ENCODE data around the gene METTL3.

METTL3 gene

DNA sequence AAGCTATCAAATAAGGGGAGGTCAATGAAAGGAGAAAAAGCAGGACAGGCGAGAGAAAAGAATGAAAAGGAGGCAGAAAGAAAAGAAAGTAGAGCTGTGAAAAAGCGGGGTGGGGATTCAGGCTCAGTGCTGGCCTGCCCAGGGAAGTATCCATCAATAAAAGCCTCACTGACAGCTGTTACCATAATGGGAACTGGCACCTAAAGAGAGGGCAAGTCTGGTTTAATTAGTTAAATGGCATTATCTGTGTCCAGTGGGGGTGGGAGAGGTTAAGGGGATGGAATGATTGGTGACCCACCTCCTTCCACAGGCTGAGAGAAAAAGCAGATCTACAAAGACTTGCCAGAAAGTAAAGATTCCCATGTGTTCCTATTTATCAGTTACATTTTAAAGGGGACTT, 7.6 kb upstream of the METTL3 start:
- no peak overlapping the region for H3K23ac ChIP-seq (ENCODE audit: low read length)
- no peak overlapping the region for H2BK15ac ChIP-seq (replicated peaks; ENCODE audit: low read depth)
- H3K4ac ChIP-seq (ENCODE audit: low read depth, low read length), result no peak overlapping the region
- no peaks in the 10 kb centered on the region for H3K27me3 ChIP-seq (ENCODE audit: insufficient read depth, low read length, poor library complexity)
- WGBS (ENCODE audit: extremely low coverage, insufficient coverage, low lambda C conversion rate), result no CpG with 5 or more reads among the region's 2 CpGs
- peaks cover 5% of the 10 kb centered on the region for H3K4me1 ChIP-seq (ENCODE audit: control insufficient read depth, low read depth, low read length)
- no peak overlapping the region for H3K4me3 ChIP-seq (ENCODE audit: low read length)
- no peak overlapping the region for H2BK5ac ChIP-seq (ENCODE audit: low read length)
- no peaks in the 10 kb centered on the region for H3K36me3 ChIP-seq (ENCODE audit: control insufficient read depth, insufficient read depth, low read length)
- H3K79me2 ChIP-seq (ENCODE audit: control insufficient read depth, insufficient read depth, low read length), result peaks cover 16% of the 10 kb centered on the region
- no peak overlapping the region for H3K56ac ChIP-seq (ENCODE audit: low read length)
- H4K8ac ChIP-seq (ENCODE audit: low read depth, low read length), result no peak overlapping the region
- peaks cover 16% of the 10 kb centered on the region for H3K79me1 ChIP-seq (ENCODE audit: low read length)
- no peak overlapping the region for H4K5ac ChIP-seq (ENCODE audit: low read length)
- no peak overlapping the region for H3K18ac ChIP-seq (ENCODE audit: low read length)
- DNase-seq, result no peak
- no peak overlapping the region for H3K9ac ChIP-seq (ENCODE audit: low read length)
- H2BK120ac ChIP-seq (ENCODE audit: low read depth, low read length), result no peak overlapping the region
- no peak overlapping the region for H3K27ac ChIP-seq (ENCODE audit: low read depth, low read length)
- H2AK5ac ChIP-seq (ENCODE audit: low read length), result no peak overlapping the region
- H3K4me2 ChIP-seq (ENCODE audit: low read length), result no peak overlapping the region

DNA sequence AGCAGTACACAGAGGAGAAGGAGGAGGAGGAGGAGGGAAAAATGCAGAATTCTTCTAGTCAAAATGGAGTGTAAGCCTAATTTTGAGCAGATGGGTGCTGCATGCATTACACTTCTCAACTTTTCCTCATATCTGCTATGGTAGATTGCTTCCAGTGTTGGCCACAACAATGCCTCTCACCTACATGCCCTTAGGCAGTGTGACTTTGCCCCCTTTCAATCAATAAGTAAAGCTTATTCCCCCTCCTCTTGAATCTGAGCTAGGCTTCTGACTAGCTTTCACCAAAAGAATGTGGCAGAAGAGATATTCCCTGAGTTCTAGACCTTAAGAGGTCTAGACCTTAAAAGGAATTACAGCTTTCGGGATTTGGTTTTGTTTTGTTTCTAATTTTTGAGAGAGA, 3.2 kb upstream of the METTL3 start:
- no CpG with 5 or more reads among the region's 1 CpG for WGBS (ENCODE audit: extremely low coverage, insufficient coverage, low lambda C conversion rate)
- H2BK15ac ChIP-seq (replicated peaks; ENCODE audit: low read depth), result no peak overlapping the region

DNA sequence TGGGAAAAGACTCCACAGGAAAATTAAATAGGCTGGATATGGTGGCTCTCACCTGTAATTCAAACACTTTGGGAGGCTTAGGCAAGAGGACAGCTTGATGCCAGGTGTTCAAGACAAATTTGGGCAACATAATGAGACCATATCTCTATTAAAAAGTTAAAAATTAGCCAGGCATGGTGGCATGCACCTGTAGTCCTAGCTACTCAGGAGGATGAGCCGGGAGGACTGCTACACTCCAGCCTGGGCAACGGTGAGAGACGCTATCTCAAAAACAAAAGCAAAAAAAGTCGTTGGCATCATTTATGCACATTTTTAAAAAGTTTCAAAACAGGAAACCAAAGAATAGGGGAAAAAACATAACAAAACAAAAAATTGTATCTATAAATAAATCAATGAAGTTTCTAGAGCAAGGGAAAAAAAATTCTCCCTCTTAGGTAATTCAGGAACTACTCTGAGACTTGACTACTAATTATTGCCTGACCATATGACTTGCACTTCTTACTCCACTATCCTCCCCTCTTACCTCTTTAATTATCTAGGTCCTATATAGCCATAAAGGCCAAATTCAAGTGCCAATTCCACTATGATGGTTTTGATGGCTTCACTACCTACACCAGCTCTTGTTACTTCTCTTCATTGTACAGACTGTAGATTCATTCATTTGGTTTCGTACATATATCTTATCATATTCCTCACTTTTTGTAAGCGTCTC, 1.6 kb downstream of the METTL3 start:
- Histone ChIP-seq H3K9ac (ENCODE audit: low read length) (peak overlapping the region; percentile 97), H2BK15ac (replicated peaks; ENCODE audit: low read depth) (no peak overlapping the region), H3K36me3 (ENCODE audit: control insufficient read depth, insufficient read depth, low read length) (no peaks in the 10 kb centered on the region), H4K5ac (ENCODE audit: low read length) (no peak overlapping the region), H3K4me3 (ENCODE audit: low read length) (no peak overlapping the region), H3K4ac (ENCODE audit: low read depth, low read length) (no peak overlapping the region), H3K27me3 (ENCODE audit: insufficient read depth, low read length, poor library complexity) (no peaks in the 10 kb centered on the region), H3K4me1 (ENCODE audit: control insufficient read depth, low read depth, low read length) (peaks cover 3% of the 10 kb centered on the region), H3K4me2 (ENCODE audit: low read length) (peak overlapping the region; percentile 83), H3K23ac (ENCODE audit: low read length) (no peak overlapping the region), H3K27ac (ENCODE audit: low read depth, low read length) (no peak overlapping the region), H2BK120ac (ENCODE audit: low read depth, low read length) (no peak overlapping the region), H3K79me2 (ENCODE audit: control insufficient read depth, insufficient read depth, low read length) (peaks cover 40% of the 10 kb centered on the region), H3K56ac (ENCODE audit: low read length) (peak overlapping the region; percentile 99), H3K18ac (ENCODE audit: low read length) (no peak overlapping the region), H3K79me1 (ENCODE audit: low read length) (peaks cover 7% of the 10 kb centered on the region), H2BK5ac (ENCODE audit: low read length) (no peak overlapping the region), H2AK5ac (ENCODE audit: low read length) (no peak overlapping the region), H4K8ac (ENCODE audit: low read depth, low read length) (no peak overlapping the region)
- no peak for DNase-seq
- no CpG with 5 or more reads among the region's 6 CpGs for WGBS (ENCODE audit: extremely low coverage, insufficient coverage, low lambda C conversion rate)

More for the DNA sequence above, 3.2 kb upstream of the METTL3 start:
- H2AK5ac ChIP-seq (ENCODE audit: low read length), result no peak overlapping the region
- H2BK120ac ChIP-seq (ENCODE audit: low read depth, low read length), result no peak overlapping the region
- H3K23ac ChIP-seq (ENCODE audit: low read length), result no peak overlapping the region
- no peak overlapping the region for H4K5ac ChIP-seq (ENCODE audit: low read length)
- no peak overlapping the region for H3K4me3 ChIP-seq (ENCODE audit: low read length)
- peaks cover 3% of the 10 kb centered on the region for H3K4me1 ChIP-seq (ENCODE audit: control insufficient read depth, low read depth, low read length)
- H3K36me3 ChIP-seq (ENCODE audit: control insufficient read depth, insufficient read depth, low read length), result no peaks in the 10 kb centered on the region
- no peaks in the 10 kb centered on the region for H3K27me3 ChIP-seq (ENCODE audit: insufficient read depth, low read length, poor library complexity)
- no peak overlapping the region for H3K18ac ChIP-seq (ENCODE audit: low read length)
- peaks cover 7% of the 10 kb centered on the region for H3K79me1 ChIP-seq (ENCODE audit: low read length)
- no peak overlapping the region for H4K8ac ChIP-seq (ENCODE audit: low read depth, low read length)
- no peak overlapping the region for H3K27ac ChIP-seq (ENCODE audit: low read depth, low read length)
- peaks cover 17% of the 10 kb centered on the region for H3K79me2 ChIP-seq (ENCODE audit: control insufficient read depth, insufficient read depth, low read length)
- no peak overlapping the region for H3K4me2 ChIP-seq (ENCODE audit: low read length)
- H3K4ac ChIP-seq (ENCODE audit: low read depth, low read length), result no peak overlapping the region
- H3K9ac ChIP-seq (ENCODE audit: low read length), result no peak overlapping the region
- no peak overlapping the region for H2BK5ac ChIP-seq (ENCODE audit: low read length)
- DNase-seq, result no peak
- no peak overlapping the region for H3K56ac ChIP-seq (ENCODE audit: low read length)

DNA sequence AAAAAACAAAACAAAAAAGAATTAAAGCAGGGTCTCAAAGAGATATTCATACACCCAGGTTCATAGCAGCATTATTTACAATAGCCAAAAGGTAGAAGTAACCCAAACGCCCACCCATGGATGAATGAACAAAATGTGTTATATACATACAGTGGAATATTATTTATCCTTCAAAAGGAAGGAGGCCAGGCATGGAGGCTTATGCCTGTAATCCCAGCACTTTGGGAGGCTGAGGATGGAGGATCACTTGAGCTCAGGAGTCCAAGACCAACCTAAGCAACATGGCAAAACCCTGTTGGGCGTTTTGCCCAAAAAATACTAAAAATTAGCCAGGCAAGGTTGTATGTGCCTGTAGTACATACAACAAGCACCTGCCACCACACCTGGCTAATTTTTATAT, 4.6 kb downstream of the METTL3 start:
- Histone ChIP-seq H3K18ac (ENCODE audit: low read length) (no peak overlapping the region), H3K79me2 (ENCODE audit: control insufficient read depth, insufficient read depth, low read length) (peaks cover 40% of the 10 kb centered on the region), H3K4me3 (ENCODE audit: low read length) (no peak overlapping the region), H3K27ac (ENCODE audit: low read depth, low read length) (no peak overlapping the region), H2BK15ac (replicated peaks; ENCODE audit: low read depth) (no peak overlapping the region), H3K36me3 (ENCODE audit: control insufficient read depth, insufficient read depth, low read length) (peaks cover under 1% of the 10 kb centered on the region), H2AK5ac (ENCODE audit: low read length) (no peak overlapping the region), H3K4me1 (ENCODE audit: control insufficient read depth, low read depth, low read length) (peaks cover 3% of the 10 kb centered on the region), H2BK5ac (ENCODE audit: low read length) (no peak overlapping the region), H3K4ac (ENCODE audit: low read depth, low read length) (no peak overlapping the region), H3K79me1 (ENCODE audit: low read length) (peaks cover 7% of the 10 kb centered on the region), H4K5ac (ENCODE audit: low read length) (no peak overlapping the region), H3K27me3 (ENCODE audit: insufficient read depth, low read length, poor library complexity) (no peaks in the 10 kb centered on the region), H3K23ac (ENCODE audit: low read length) (no peak overlapping the region), H3K56ac (ENCODE audit: low read length) (no peak overlapping the region), H4K8ac (ENCODE audit: low read depth, low read length) (no peak overlapping the region), H3K4me2 (ENCODE audit: low read length) (no peak overlapping the region), H2BK120ac (ENCODE audit: low read depth, low read length) (no peak overlapping the region), H3K9ac (ENCODE audit: low read length) (no peak overlapping the region)
- WGBS (ENCODE audit: extremely low coverage, insufficient coverage, low lambda C conversion rate), result no CpG with 5 or more reads among the region's 2 CpGs
- no peak for DNase-seq

DNA sequence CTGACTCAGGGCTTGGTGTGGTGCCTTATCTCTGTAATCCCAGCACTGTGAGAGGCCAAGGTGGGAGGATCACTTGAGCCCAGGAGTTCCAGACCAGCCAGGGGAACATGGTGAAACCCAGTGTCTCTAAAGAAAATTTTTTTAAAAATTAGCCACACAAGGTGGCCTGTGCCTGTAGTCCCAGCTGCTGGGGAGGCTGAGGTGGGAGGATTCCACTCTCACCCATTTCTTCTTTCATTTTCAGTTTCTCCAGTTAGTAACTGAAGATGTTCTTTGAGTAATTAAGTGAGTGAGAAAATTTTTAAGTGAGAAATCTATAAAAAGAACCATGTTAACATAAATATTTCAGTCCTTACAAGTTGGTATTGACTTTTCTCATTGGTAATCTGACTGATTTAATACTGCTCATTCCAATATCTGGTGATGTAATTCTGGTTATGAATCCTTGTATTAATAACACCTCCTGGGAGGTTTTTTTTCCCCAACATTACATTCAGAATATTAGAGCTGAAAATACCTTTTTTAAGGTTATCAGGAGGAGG, 6.1 kb downstream of the METTL3 start:
- Histone ChIP-seq H3K27ac (ENCODE audit: low read depth, low read length) (no peak overlapping the region), H2AK5ac (ENCODE audit: low read length) (no peak overlapping the region), H3K23ac (ENCODE audit: low read length) (no peak overlapping the region), H3K27me3 (ENCODE audit: insufficient read depth, low read length, poor library complexity) (no peaks in the 10 kb centered on the region), H2BK120ac (ENCODE audit: low read depth, low read length) (no peak overlapping the region), H3K4me1 (ENCODE audit: control insufficient read depth, low read depth, low read length) (peaks cover 3% of the 10 kb centered on the region), H3K4me2 (ENCODE audit: low read length) (no peak overlapping the region), H3K18ac (ENCODE audit: low read length) (no peak overlapping the region), H4K8ac (ENCODE audit: low read depth, low read length) (no peak overlapping the region), H3K4me3 (ENCODE audit: low read length) (no peak overlapping the region), H3K36me3 (ENCODE audit: control insufficient read depth, insufficient read depth, low read length) (peaks cover 6% of the 10 kb centered on the region), H3K79me1 (ENCODE audit: low read length) (peaks cover 2% of the 10 kb centered on the region), H3K4ac (ENCODE audit: low read depth, low read length) (no peak overlapping the region), H2BK5ac (ENCODE audit: low read length) (no peak overlapping the region), H2BK15ac (replicated peaks; ENCODE audit: low read depth) (no peak overlapping the region), H3K79me2 (ENCODE audit: control insufficient read depth, insufficient read depth, low read length) (peaks cover 31% of the 10 kb centered on the region), H4K5ac (ENCODE audit: low read length) (no peak overlapping the region), H3K9ac (ENCODE audit: low read length) (no peak overlapping the region), H3K56ac (ENCODE audit: low read length) (no peak overlapping the region)
- DNase-seq, result no peak

DNA sequence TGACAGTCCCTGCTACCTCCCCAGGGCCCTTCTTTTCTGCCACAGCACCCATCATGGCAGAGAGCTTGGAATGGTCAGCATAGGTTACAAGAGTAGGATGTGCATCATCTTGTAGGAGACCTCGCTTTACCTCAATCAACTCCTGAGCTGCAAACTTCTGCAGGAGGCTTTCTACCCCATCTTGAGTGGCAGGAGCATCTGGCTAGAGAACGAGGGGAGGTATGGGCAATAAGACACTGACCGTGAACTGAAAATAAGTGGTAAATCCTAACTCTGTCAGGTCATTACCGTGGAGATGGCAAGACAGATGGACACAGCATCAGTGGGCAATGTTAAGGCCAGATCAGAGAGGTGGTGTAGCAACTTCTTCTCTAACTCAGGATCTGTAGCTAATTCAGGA, 7.8 kb downstream of the METTL3 start:
- H3K23ac ChIP-seq (ENCODE audit: low read length), result no peak overlapping the region
- no peak overlapping the region for H2BK5ac ChIP-seq (ENCODE audit: low read length)
- H2BK15ac ChIP-seq (replicated peaks; ENCODE audit: low read depth), result no peak overlapping the region
- H2AK5ac ChIP-seq (ENCODE audit: low read length), result no peak overlapping the region
- H3K56ac ChIP-seq (ENCODE audit: low read length), result no peak overlapping the region
- DNase-seq, result no peak
- H3K4ac ChIP-seq (ENCODE audit: low read depth, low read length), result no peak overlapping the region
- no peaks in the 10 kb centered on the region for H3K4me1 ChIP-seq (ENCODE audit: control insufficient read depth, low read depth, low read length)
- no peak overlapping the region for H3K9ac ChIP-seq (ENCODE audit: low read length)
- no peak overlapping the region for H3K27ac ChIP-seq (ENCODE audit: low read depth, low read length)
- H3K4me3 ChIP-seq (ENCODE audit: low read length), result no peak overlapping the region
- no peak overlapping the region for H3K4me2 ChIP-seq (ENCODE audit: low read length)
- peaks cover 17% of the 10 kb centered on the region for H3K79me2 ChIP-seq (ENCODE audit: control insufficient read depth, insufficient read depth, low read length)
- no peak overlapping the region for H2BK120ac ChIP-seq (ENCODE audit: low read depth, low read length)
- H3K79me1 ChIP-seq (ENCODE audit: low read length), result no peaks in the 10 kb centered on the region
- WGBS (ENCODE audit: extremely low coverage, insufficient coverage, low lambda C conversion rate), result no CpG with 5 or more reads among the region's 4 CpGs
- H3K36me3 ChIP-seq (ENCODE audit: control insufficient read depth, insufficient read depth, low read length), result peaks cover 8% of the 10 kb centered on the region
- H4K5ac ChIP-seq (ENCODE audit: low read length), result no peak overlapping the region
- H3K18ac ChIP-seq (ENCODE audit: low read length), result no peak overlapping the region
- no peak overlapping the region for H4K8ac ChIP-seq (ENCODE audit: low read depth, low read length)
- no peaks in the 10 kb centered on the region for H3K27me3 ChIP-seq (ENCODE audit: insufficient read depth, low read length, poor library complexity)

Data from mesendoderm (in vitro differentiated cells).